Measurements from ENCODE around the gene PEF1. TPM values are rescaled to one million over a fixed set of nuclear protein-coding genes. Genes with fewer than 3 reads are reported as not detected.

PEF1 gene
- polyA plus RNA-seq, 12 donors: 24.7 to 46.9 (median 39.6) TPM; not detected in 1

- no peak for DNase-seq
These were observed 12.5 kb upstream of the PEF1 start for GRCh38 chr1:31657020-31657804.

GRCh38 chr1:31655756-31656155 lies 11.1 kb upstream of the PEF1 start:
- no peak for DNase-seq

DNA sequence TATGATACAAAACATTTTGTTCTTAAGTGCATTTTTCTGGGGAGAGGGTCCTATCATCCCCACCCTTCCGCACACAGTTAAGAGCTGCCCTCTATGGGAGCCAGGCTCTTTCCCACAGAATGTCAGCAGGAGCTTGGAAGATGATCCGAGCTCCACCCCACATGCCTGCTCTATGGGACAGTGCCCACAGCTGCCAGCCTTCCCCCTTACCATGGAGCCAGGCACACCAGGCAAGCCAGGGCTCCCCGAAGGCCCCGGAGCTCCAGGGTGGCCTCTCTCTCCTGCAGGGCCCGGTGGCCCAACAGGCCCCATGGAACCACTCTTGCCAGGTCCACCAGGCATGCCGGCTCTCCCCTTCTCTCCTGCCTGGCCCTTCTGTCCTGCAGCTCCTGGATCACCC lies 10.4 kb upstream of the PEF1 start:
- DNase-seq: no peak

- no peak for DNase-seq
These were observed 9.7 kb upstream of the PEF1 start for GRCh38 chr1:31654474-31654776.

DNA sequence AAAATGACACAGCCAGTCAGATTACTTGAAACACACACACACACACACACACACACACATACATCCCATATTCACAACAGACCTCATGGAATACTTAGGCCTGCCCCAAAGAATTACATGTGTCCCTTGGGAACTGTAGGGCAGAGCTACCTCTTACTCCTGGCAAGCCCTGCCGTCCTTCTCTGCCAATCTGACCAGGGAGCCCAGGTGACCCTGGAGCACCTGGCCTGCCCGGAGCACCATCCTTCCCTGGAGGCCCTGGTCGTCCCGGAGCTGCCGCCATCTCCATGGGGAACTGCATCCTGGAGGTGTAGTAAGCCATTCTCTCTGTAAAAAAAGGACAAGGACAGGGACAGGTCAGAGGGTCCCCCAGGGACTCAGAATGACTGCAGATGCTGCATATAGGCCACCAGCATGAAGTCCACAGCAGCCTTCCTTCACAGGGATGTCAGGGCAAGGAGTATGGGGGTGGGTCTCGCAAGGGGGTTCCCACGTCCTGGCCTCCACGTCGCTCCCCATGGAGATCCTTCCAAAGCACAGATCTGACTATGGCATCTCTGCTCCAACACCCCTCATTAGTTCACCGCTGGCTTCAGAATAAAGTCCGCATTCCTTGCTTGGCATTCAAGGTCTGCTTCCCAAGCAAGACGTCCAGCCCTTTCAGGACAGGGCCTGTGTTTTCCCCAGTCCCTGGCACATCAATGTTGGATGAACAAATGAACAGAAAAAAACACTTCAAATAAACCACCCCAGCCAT lies 9.2 kb upstream of the PEF1 start:
- no peak for DNase-seq

GRCh38 chr1:31652891-31653499 lies 8.3 kb upstream of the PEF1 start:
- DNase-seq: no peak

DNA sequence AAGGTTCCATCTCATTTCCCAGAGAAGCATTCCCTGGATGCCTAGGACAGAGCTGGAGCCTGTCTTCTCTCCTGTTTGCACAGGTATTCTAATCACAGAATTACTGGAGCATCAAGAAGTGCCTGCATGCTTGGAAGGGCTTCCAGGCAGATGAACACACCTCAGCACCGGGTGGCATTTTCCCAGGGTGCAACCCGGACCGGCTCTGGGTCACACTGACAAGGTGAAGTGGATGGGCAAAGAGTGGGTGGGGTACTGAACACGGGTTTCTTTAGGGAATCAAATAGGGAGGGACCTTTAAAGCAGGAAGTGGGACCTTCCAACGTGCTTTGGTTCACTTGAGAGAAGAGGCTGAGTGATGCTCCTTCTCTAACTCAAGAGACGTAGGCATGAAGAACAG lies 7.1 kb upstream of the PEF1 start:
- no peak for DNase-seq

- no peak for DNase-seq
These were observed 6.4 kb upstream of the PEF1 start for GRCh38 chr1:31651089-31651420.

DNA sequence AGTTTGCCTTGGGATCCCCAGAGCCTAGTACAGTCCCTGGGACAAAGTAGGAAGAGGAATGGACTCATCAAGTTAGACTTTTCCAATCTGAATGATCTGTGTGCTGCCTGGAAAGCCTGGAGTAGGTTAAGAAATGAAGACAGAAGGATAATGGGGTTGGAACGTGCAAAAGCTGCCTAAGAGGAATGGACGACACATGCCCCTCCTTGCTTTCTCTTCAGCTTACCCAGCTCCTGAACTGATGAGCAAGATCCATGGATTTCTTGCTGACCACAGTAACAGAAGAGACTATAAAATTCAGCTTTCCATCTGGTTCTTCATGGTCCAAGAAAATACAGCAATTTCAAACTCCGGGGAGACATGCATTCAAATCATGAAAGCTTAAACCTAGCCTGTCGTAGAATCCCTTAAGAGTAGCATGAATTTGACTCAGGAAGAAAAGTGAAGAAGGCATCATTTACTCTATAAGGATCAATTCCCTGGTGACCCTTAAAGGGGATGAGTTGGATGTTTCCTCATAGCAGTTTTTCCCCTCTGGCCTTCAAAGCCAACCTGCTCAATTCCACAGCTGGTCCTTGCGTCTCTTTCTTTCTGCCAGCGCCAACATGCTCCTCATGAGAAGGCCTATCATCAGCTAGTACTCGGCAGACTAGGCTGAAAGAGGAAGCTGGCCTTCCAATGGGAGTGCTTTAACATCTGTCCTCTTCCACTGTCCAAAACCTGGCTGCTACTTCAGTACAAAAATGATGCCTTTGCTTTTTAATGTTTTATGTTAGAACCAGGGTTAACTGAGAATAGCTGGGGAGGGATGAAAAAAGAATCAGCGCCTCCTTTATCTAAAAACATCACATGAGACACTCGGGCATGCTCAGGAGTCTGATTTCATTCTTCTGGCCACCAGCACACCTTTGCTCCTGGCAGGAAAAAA lies 5.7 kb upstream of the PEF1 start:
- no peak for DNase-seq

- DNase-seq: no peak
These were observed 4.1 kb upstream of the PEF1 start for GRCh38 chr1:31648641-31649357.

GRCh38 chr1:31648190-31648589 lies 3.5 kb upstream of the PEF1 start:
- DNase-seq: no peak

GRCh38 chr1:31647106-31647505 lies 2.4 kb upstream of the PEF1 start:
- no peak for DNase-seq

DNA sequence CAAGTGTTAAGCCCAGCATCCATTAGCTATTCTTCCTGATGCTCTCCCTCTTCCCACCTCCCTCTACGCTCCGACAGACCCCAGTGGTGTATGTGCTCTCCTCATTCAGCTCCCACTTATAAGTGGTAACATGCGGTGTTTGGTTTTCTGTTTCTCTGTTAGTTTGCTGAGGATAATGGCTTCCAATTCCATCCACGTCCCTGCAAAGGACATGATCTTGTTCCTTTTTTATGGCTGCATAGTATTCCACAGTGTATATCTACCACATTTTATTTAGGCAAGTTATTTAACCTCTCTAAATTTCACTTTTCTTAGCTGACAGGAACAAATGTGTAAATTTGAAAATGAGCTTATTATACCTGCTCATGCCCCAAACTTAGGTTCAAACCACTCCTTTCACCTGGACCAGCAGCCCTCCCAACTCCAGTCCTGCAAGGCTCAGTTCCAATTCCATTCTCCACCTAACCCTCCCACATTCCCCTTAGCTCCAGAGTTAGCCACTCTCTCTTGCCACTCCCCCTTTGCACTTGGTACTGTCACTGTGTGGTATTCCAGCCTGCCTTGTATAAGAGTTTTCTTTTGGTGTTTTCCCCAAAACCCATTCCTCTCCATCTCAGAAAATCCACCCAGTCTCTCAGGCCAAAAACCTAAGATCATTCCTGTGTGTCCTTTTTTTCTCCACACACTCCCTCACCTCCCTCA lies 1.7 kb upstream of the PEF1 start:
- no peak for DNase-seq

- no peak for DNase-seq
These were observed 545 bp upstream of the PEF1 start for GRCh38 chr1:31645274-31645568.

DNA sequence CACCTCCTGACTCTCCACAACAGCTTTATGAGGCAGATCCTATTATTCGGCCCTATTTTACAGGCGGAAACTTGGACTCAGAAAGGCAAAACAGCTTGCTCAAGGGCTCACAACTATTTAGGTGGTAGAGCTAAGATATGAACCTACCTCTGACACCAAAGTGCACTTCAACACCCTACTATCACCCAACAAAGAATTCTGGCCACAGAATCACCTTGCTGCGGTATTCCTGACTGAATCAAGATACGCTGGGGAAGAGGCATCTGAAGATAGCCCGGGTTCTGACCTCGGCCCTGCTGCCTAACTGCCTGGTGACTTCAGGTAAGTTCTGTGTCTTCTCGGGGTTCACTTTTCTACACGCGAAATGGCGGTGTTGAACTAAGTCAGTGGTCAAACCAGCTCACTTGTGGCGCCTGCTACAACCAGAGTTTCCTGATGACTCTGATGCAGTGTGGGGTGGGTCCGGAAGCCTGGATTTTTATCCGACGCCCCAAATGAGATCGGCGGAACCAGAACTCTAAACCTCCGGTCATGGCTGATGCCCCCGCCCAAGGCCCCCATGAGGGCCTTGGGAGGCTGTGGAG lies 608 bp downstream of the PEF1 start:
- no peak for DNase-seq

DNA sequence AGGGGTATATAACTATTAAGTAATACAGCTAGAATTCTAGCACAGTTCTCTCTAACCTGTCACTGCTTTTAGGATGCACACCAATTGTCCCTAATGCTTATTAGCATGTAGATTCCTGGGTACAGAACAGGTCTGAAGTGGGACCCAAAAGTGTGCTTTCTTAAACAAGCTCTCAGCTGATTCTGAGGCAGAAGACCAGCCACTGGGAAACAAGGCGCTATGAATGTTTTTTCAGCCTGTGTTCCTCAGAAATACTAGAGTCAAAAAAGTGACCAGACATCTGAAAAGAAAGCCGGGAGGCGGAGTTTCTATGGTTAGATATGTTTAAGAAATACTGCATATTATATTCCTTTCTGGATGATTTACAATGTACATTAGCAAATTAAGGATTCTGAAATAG lies 1.8 kb downstream of the PEF1 start:
- DNase-seq: no peak

DNA sequence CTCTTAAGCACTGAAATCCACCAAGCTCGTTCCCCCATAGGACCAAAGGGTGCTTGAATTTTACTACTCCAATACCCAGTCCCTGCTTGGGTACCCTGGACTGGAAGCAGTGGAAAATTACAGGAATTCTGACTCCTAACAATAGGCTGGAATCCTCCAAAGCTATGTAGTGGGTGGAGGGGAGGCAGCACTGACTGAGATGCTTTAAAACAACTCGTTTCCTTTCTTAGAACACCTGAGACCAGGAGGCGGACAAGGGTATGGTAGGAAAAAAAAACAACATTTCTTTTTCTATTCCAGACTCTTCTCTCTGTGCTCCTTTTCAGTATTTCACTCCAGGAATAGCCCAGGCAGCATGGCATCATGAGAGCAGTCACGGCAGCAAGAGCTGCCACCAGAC lies 2.3 kb downstream of the PEF1 start:
- DNase-seq: no peak

GRCh38 chr1:31640964-31641363 lies 3.7 kb downstream of the PEF1 start:
- DNase-seq: no peak

GRCh38 chr1:31640179-31640578 lies 4.5 kb downstream of the PEF1 start:
- no peak for DNase-seq

DNA sequence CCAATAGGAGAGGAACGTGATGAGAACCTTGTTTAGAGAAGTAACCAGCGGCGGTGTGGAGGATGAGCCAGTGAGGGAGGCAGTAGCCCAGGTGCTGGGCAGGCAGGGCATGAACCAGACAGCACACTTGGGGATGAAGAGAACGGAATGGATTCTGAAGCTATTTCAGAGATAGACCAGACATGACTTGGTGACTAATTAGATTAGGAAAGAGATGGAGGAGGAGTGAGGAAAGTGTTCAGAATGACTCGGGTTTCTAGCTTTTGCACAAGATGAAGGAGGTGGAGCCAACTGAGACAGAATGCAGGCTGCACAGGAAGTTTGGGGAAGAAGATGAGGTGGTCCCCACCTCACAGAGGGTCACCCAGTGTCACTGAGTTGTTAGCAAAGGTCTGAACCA lies 5.1 kb downstream of the PEF1 start:
- no peak for DNase-seq

All from muscle of arm (tissue), 12 donors.